Liver (tissue), 3 donors: ENCODE measurements around the gene SLC47A2.

Experiments used
- CTCF ChIP-seq: fragments of 150-350 bp; IDR thresholded peaks from 2 replicates; pipeline ENCODE4 v1.5.1; 2017; ENCODE audit warnings: improper control_type of control experiment, low read depth, low read length; ENCODE audit not compliant: missing input control
- RAD21 ChIP-seq, 2 donors: IDR thresholded peaks; 2 replicates each; pipeline ENCODE4 v1.6.1; 2016; ENCODE audit warnings: antibody characterized with exemption in 2 of 2, mild to moderate bottlenecking in 2 of 2
- TAF1 ChIP-seq: conservative IDR thresholded peaks from 2 replicates; pipeline ENCODE4 v1.6.1; 2016; ENCODE audit warnings: antibody characterized with exemption, mild to moderate bottlenecking
- TF ChIP-seq, protein P1 (sequence below): IDR thresholded peaks from 2 replicates; pipeline ENCODE4 v1.6.1; 2016; ENCODE audit warnings: antibody characterized with exemption
- donor health status: healthy.
- donor health status: healthy.

DNA sequence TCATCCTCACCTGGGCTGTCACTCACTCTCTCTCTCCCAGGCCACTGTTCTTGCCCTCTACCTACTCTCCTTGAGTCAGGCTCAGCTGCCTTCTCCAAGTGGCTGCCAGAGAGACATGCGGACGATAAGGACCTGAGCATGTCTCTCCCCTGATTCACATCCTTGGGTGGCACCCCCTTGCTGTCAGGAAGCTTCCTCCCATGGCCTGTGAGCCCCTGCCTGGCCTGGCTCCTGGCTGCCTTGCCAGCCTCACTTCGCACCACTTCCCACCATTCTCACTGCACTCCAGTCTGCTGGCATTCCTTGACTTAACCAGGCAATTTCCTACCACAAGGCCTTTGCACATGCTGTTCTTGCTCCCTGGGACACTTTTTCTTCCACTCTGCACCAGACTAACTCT lies 34.5 kb upstream of the SLC47A2 start:
- TF ChIP-seq CTCF (no peak), RAD21 (IDR thresholded peaks at IDR 0.05) (no peak), TAF1 (no peak)
- TF ChIP-seq, protein P1, sequence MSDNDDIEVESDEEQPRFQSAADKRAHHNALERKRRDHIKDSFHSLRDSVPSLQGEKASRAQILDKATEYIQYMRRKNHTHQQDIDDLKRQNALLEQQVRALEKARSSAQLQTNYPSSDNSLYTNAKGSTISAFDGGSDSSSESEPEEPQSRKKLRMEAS, result no peak
